HepG2 (cell line): ENCODE results near the gene NOL8. TPM values are rescaled to one million over a fixed set of nuclear protein-coding genes. Genes with fewer than 3 reads are reported as not detected.

ENCODE experiments used
- PRPF4 ChIP-seq: fragments of 200-400 bp; formaldehyde crosslinking; IDR thresholded peaks from 2 replicates; pipeline ENCODE4 v1.6.1; 2016; ENCODE audit warnings: low read length, low read depth; ENCODE audit not compliant: poor library complexity, severe bottlenecking
- RFX1 ChIP-seq: fragments of 450-650 bp; IDR thresholded peaks from 2 replicates; pipeline ENCODE4 v1.6.1; 2017
- SP1 ChIP-seq, 2 experiments: fragments of 450-650 bp in 1 of 2; sonication (generic) in 1 of 2; formaldehyde crosslinking in 1 of 2; IDR thresholded peaks; 2 replicates each; pipeline versions ENCODE4 v1.4.0 to v1.6.1; 2016 to 2020; ENCODE audit warnings: missing genetic modification reagents in 1 of 2
- SRY ChIP-seq: sonication (generic); formaldehyde crosslinking; IDR thresholded peaks from 2 replicates; pipeline ENCODE4 v1.8.0; 2022; ENCODE audit warnings: mild to moderate bottlenecking, missing genetic modification reagents
- ZFAT ChIP-seq: sonication (generic); formaldehyde crosslinking; conservative IDR thresholded peaks from 2 replicates; pipeline ENCODE4 v1.8.1; 2023; ENCODE audit warnings: missing genetic modification reagents, inconsistent platforms
- ZNF572 ChIP-seq: sonication (generic); formaldehyde crosslinking; IDR thresholded peaks from 2 replicates; pipeline ENCODE4 v1.5.1; 2020; ENCODE audit warnings: mild to moderate bottlenecking, missing genetic modification reagents
- ZNF766 ChIP-seq: sonication (generic); formaldehyde crosslinking; IDR thresholded peaks from 2 replicates; pipeline ENCODE4 v1.5.0; 2020; ENCODE audit warnings: missing genetic modification reagents, borderline replicate concordance
- ZSCAN12 ChIP-seq: sonication (generic); formaldehyde crosslinking; IDR thresholded peaks from 2 replicates; pipeline ENCODE4 v1.9.0; 2021; ENCODE audit warnings: mild to moderate bottlenecking, missing genetic modification reagents
- polyA plus RNA-seq, 8 experiments: library from polyadenylated mRNA; depleted of rRNA in 3 of 8; stranded (reverse) in 7 of 8; unstranded in 1 of 8; fragments of >200 nt; fragmentation: Illumina TruSeq in 4 of 8; extraction: Trizol in 4 of 8; gene quantifications; 2 replicates each; pipeline versions ENCODE4 v1.2.1 to v1.2.3, GENCODE V29; 2011 to 2016; ENCODE audit warnings: low read depth in 4 of 8, missing spikeins in 1 of 8, mixed read lengths in 1 of 8; ENCODE audit not compliant: insufficient read depth in 1 of 8
- total RNA-seq, 5 experiments: library from RNA; depleted of rRNA; stranded (reverse); fragments of >200 nt; fragmentation: Illumina TruSeq; extraction: Trizol; gene quantifications; 2 replicates each; pipeline ENCODE4 v1.2.3, GENCODE V29; 2016; ENCODE audit warnings: low read depth in 1 of 5
- TF ChIP-seq, protein P1 (sequence below): sonication (generic); formaldehyde crosslinking; IDR thresholded peaks from 2 replicates; pipeline ENCODE4 v1.5.0; 2020; ENCODE audit warnings: mild to moderate bottlenecking, missing genetic modification reagents
- TF ChIP-seq, protein P2 (sequence below): sonication (generic); formaldehyde crosslinking; IDR thresholded peaks from 2 replicates; pipeline ENCODE4 v1.5.1; 2020; ENCODE audit warnings: missing genetic modification reagents, mild to moderate bottlenecking, borderline replicate concordance
- TF ChIP-seq, protein P3 (sequence below): sonication (generic); formaldehyde crosslinking; IDR thresholded peaks from 2 replicates; pipeline ENCODE4 v1.4.0; 2020; ENCODE audit warnings: missing genetic modification reagents
- TF ChIP-seq, protein P4 (sequence below): sonication (generic); formaldehyde crosslinking; IDR thresholded peaks from 2 replicates; pipeline ENCODE4 v1.5.1; 2020; ENCODE audit warnings: missing genetic modification reagents, mild to moderate bottlenecking, borderline replicate concordance
- TF ChIP-seq, protein P5 (sequence below): sonication (generic); formaldehyde crosslinking; IDR thresholded peaks from 2 replicates; pipeline ENCODE4 v1.5.0; 2020; ENCODE audit warnings: missing genetic modification reagents

Gene NOL8
- total and polyA plus RNA-seq, 2 of the 13 experiments (the other 11 are each of a cell fraction or from before 2014, with no cell fraction given): 12.8 to 36.3 TPM

DNA sequence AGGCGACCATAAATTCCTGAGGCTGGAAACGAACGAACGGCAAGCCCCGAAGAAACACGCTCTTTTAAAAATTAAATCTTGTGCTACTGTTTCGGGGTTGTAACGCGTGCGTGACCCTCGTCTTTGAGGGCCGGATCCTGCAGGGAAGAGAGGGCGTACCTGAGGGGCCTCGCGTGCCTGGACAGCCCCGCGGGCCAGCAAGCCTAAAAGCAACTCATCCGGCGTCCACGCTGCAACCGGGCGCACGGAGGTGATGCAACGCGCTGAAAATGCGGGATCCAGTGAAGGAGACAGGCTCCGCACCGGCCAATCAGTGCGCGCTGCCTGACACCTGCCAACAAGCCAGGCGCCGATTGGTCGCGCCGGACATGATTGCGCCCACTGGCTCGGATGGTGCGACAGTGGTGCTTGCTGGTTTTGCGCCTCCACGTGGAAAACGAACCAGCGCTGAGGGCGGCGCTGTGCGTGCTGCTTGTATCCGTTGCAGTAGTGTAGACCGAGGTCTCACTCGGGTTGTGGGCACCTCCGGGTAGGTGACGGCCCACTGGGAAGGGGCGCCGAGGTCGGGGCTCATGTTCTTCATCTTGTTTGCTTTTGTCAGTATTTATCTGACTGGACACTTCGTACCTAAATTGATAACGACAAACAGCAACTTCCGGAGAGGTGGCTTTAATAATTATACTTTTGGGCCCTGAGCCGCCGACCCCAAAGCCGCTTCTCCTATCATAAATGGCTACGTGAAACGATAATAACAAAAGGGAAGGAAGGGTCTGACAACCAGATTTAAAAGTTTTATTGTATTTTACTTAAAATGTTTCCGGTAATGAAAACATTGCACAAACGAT, 31.5 kb downstream of the NOL8 start, which contains the start of gene IARS1 (continued):
- TF ChIP-seq, protein P1, sequence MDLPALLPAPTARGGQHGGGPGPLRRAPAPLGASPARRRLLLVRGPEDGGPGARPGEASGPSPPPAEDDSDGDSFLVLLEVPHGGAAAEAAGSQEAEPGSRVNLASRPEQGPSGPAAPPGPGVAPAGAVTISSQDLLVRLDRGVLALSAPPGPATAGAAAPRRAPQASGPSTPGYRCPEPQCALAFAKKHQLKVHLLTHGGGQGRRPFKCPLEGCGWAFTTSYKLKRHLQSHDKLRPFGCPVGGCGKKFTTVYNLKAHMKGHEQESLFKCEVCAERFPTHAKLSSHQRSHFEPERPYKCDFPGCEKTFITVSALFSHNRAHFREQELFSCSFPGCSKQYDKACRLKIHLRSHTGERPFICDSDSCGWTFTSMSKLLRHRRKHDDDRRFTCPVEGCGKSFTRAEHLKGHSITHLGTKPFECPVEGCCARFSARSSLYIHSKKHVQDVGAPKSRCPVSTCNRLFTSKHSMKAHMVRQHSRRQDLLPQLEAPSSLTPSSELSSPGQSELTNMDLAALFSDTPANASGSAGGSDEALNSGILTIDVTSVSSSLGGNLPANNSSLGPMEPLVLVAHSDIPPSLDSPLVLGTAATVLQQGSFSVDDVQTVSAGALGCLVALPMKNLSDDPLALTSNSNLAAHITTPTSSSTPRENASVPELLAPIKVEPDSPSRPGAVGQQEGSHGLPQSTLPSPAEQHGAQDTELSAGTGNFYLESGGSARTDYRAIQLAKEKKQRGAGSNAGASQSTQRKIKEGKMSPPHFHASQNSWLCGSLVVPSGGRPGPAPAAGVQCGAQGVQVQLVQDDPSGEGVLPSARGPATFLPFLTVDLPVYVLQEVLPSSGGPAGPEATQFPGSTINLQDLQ (CRISPR knock-in tag): peak; percentile 96
- TF ChIP-seq ZSCAN12 (peak; percentile 75; the same call in 1 of the 2 replicates), ZNF766 (CRISPR knock-in tag) (peak; percentile 87), ZFAT (CRISPR knock-in tag) (peak; percentile 89; the same call in 1 of the 2 replicates), ZNF572 (CRISPR knock-in tag) (no peak), SRY (CRISPR knock-in tag) (peak; percentile 97; the same call in 1 of the 2 replicates), PRPF4 (no peak), RFX1 (no peak), SP1 (IDR thresholded peaks at IDR 0.05) (no peak), SP1 (CRISPR knock-in tag; IDR thresholded peaks at IDR 0.05) (peak; percentile 55; the same call in 1 of the 2 replicates)
- TF ChIP-seq, protein P2, sequence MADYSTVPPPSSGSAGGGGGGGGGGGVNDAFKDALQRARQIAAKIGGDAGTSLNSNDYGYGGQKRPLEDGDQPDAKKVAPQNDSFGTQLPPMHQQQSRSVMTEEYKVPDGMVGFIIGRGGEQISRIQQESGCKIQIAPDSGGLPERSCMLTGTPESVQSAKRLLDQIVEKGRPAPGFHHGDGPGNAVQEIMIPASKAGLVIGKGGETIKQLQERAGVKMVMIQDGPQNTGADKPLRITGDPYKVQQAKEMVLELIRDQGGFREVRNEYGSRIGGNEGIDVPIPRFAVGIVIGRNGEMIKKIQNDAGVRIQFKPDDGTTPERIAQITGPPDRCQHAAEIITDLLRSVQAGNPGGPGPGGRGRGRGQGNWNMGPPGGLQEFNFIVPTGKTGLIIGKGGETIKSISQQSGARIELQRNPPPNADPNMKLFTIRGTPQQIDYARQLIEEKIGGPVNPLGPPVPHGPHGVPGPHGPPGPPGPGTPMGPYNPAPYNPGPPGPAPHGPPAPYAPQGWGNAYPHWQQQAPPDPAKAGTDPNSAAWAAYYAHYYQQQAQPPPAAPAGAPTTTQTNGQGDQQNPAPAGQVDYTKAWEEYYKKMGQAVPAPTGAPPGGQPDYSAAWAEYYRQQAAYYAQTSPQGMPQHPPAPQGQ (CRISPR knock-in tag): no peak
- TF ChIP-seq, protein P3, sequence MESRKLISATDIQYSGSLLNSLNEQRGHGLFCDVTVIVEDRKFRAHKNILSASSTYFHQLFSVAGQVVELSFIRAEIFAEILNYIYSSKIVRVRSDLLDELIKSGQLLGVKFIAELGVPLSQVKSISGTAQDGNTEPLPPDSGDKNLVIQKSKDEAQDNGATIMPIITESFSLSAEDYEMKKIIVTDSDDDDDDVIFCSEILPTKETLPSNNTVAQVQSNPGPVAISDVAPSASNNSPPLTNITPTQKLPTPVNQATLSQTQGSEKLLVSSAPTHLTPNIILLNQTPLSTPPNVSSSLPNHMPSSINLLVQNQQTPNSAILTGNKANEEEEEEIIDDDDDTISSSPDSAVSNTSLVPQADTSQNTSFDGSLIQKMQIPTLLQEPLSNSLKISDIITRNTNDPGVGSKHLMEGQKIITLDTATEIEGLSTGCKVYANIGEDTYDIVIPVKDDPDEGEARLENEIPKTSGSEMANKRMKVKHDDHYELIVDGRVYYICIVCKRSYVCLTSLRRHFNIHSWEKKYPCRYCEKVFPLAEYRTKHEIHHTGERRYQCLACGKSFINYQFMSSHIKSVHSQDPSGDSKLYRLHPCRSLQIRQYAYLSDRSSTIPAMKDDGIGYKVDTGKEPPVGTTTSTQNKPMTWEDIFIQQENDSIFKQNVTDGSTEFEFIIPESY (CRISPR knock-in tag): peak; percentile 52
- TF ChIP-seq, protein P4, sequence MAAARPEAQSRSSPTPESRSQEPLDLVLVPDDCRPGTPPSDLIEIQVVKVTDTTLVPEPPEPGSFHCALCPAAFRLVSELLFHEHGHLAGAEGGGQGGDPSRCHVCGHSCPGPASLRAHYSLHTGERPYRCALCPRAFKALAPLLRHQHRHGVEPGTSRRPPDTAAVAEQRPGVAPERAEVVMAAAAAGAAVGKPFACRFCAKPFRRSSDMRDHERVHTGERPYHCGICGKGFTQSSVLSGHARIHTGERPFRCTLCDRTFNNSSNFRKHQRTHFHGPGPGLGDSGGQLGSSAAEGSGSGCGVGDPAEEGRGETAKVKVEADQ (CRISPR knock-in tag): 0 out of 2 replicates have a peak, but pooled peaks have one; percentile 68
- TF ChIP-seq, protein P5, sequence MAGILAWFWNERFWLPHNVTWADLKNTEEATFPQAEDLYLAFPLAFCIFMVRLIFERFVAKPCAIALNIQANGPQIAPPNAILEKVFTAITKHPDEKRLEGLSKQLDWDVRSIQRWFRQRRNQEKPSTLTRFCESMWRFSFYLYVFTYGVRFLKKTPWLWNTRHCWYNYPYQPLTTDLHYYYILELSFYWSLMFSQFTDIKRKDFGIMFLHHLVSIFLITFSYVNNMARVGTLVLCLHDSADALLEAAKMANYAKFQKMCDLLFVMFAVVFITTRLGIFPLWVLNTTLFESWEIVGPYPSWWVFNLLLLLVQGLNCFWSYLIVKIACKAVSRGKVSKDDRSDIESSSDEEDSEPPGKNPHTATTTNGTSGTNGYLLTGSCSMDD (CRISPR knock-in tag): peak; percentile 78; the same call in 1 of the 2 replicates
